Kidney epithelial cell (primary cell): ENCODE measurements around the gene PAPLN. TPM values are rescaled to one million over a fixed set of nuclear protein-coding genes. Genes with fewer than 3 reads are reported as not detected.
"Not testable (repeated sequence)": the region's sequence is repeated elsewhere in the genome, so short reads cannot be mapped to it uniquely, and the experiment has no call there.

Source experiments
- DNase-seq: peaks from one replicate; pipeline ENCODE4 v3.0.0-alpha.2; 2010; ENCODE audit warnings: low read depth
- H3K27me3 ChIP-seq: 2 replicates; pipeline ENCODE4 v1.6.0; 2011; ENCODE audit warnings: low read length; ENCODE audit not compliant: control insufficient read depth, insufficient read depth
- H3K36me3 ChIP-seq: 2 replicates; pipeline ENCODE4 v1.5.1; 2011; ENCODE audit warnings: low read length; ENCODE audit not compliant: control insufficient read depth, insufficient read depth
- H3K4me3 ChIP-seq: 2 replicates; pipeline ENCODE4 v1.5.1; 2011; ENCODE audit warnings: low read depth, mild to moderate bottlenecking, control low read depth, low read length
- total RNA-seq: library from RNA; depleted of rRNA; stranded (reverse); fragments of >200 nt; gene quantifications from 2 replicates; pipeline ENCODE4 v1.2.3, GENCODE V29; 2015
- TF ChIP-seq, protein P1 (sequence below): IDR thresholded peaks from 2 replicates; pipeline ENCODE4 v1.5.1; 2011; ENCODE audit warnings: mild to moderate bottlenecking, moderate library complexity, low read length, control low read depth, inconsistent platforms; ENCODE audit not compliant: insufficient read depth, poor library complexity, severe bottlenecking

PAPLN gene
- total RNA-seq, 1 donor from 2014 or later, result 23.3 TPM

DNA sequence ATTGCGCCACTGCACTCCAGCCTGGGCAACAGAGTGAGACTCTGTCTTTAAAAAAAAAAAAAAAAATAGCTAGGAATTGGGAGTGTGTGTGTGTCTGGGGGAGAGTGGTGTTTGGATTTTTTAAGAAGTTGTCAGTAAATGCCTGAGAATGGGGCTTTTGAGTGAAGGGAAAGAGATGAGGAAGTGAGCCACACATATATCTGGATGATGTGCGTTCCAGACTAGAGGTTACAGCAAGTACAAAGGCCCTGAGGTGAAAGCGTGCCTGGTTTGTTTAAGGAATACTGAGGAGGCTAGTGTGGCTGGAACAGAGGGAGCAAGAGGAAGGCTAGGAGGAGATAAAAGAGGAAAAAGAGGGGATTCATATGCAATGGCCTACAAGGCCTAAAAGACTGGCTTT, 70.0 kb downstream of the PAPLN start:
- no peaks in the 10 kb centered on the region for H3K27me3 ChIP-seq
- no peak for DNase-seq
- no peak overlapping the region for H3K4me3 ChIP-seq
- TF ChIP-seq, protein P1, sequence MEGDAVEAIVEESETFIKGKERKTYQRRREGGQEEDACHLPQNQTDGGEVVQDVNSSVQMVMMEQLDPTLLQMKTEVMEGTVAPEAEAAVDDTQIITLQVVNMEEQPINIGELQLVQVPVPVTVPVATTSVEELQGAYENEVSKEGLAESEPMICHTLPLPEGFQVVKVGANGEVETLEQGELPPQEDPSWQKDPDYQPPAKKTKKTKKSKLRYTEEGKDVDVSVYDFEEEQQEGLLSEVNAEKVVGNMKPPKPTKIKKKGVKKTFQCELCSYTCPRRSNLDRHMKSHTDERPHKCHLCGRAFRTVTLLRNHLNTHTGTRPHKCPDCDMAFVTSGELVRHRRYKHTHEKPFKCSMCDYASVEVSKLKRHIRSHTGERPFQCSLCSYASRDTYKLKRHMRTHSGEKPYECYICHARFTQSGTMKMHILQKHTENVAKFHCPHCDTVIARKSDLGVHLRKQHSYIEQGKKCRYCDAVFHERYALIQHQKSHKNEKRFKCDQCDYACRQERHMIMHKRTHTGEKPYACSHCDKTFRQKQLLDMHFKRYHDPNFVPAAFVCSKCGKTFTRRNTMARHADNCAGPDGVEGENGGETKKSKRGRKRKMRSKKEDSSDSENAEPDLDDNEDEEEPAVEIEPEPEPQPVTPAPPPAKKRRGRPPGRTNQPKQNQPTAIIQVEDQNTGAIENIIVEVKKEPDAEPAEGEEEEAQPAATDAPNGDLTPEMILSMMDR, result no peak
- H3K36me3 ChIP-seq, result no peaks in the 10 kb centered on the region

DNA sequence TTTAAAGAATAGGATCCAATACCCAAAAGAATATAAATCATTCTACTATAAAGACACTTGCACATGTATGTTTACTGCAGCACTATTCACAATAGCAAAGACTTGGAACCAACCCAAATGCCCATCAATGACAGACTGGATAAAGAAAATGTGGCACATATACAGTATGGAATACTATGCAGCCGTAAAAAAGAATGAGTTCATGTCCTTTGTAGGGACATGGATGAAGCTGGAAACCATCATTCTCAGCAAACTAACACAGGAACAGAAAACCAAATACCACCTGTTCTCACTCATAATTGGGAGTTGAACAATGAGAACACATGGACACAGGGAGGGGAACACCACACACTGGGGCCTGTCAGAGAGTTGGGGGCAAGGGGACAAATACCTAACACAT, 71.9 kb downstream of the PAPLN start:
- not testable (repeated sequence) for H3K27me3 ChIP-seq, H3K4me3 ChIP-seq, DNase-seq, H3K36me3 ChIP-seq

DNA sequence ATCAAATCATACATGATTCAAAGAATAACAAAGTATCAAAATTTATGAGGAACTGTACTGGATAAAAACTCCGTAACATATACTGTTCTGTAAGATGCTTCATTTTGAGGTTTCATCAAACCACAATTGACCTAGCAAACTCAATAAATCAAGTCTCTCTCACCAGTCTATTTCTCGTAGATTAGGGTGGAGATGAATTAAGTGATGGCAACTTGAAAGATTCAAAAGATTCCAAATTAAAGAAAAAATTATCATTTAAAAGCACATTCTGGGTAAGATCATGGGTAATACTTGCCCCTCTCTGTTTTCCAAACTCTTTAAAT, 74.4 kb downstream of the PAPLN start:
- no peak for DNase-seq
- Histone ChIP-seq H3K27me3 (no peaks in the 10 kb centered on the region), H3K4me3 (no peak overlapping the region), H3K36me3 (no peaks in the 10 kb centered on the region)
- TF ChIP-seq, protein P1, result no peak

DNA sequence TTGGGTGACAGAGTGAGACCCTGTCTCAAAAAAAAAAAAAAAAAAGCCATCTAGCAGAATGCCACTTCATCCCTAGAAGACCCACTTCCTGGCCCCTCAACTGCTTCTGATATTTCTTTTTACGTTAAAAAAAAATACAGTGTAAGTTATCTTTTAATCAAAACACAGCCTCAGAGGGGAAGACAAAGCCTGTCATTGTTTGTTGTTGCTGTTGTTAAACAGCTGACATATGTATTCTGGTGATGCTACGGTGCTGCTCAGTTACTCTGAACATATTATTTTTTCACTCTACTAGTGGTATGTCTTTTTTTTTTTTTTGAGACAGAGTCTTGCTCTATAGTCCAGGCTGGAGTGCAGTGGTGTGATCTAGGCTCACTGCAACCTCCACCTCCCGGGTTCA, 75.4 kb downstream of the PAPLN start:
- no peaks in the 10 kb centered on the region for H3K27me3 ChIP-seq
- DNase-seq, result no peak
- TF ChIP-seq, protein P1, result no peak
- H3K36me3 ChIP-seq, result no peaks in the 10 kb centered on the region
- H3K4me3 ChIP-seq, result no peak overlapping the region

DNA sequence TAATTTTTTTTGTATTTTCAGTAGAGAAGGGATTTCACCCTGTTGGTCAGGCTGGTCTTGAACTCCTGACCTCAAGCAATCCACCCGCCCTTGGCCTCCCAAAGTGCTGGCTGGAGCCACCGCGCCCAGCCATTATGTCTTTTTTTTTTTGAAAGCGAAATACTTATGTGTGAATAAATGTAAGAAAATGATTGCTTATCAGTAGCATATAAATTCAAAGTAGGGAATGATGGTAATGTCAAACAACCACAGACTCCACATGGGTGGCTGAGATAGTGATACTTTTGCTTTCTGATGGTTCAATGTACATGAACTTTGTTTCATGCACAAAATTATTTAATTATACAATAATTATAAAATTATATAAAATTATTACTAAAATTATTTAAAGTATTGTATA, 75.8 kb downstream of the PAPLN start:
- Histone ChIP-seq H3K36me3 (no peaks in the 10 kb centered on the region), H3K4me3 (no peak overlapping the region), H3K27me3 (no peaks in the 10 kb centered on the region)
- TF ChIP-seq, protein P1, result no peak
- DNase-seq, result no peak

DNA sequence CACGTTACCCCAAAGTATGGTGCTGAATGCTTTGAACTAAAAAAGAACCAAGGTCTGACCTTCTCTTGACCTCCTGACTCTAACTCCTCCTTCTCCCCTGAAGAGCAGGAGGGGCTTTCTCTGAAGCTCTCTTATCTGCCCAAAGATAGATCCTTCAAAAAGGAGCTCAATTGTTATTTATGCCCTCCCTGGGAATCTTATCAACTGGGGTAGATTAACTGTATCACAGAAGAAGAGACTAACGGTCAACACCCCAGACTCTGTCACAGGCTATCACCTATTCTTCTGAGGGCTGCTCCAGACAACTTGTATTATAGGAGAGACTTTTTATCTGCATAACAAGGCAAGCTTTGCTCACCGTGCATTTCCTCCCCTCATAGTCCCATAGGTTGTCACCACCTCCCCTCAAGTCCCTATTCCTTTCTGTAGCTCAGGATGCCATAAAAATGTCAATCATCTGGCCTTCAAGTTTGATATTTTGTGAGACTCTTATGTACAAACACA, 86.6 kb downstream of the PAPLN start:
- no peak for DNase-seq
- Histone ChIP-seq H3K4me3 (no peak overlapping the region), H3K27me3 (no peaks in the 10 kb centered on the region), H3K36me3 (no peaks in the 10 kb centered on the region)
- TF ChIP-seq, protein P1, result no peak

Other genes with a start within 250 kb of the PAPLN start
- gene ZFYVE1, start 210.4 kb upstream of the PAPLN start, total RNA-seq, result 18.4 and 20.4 TPM in 2 replicates
- 28.2 and 30.8 TPM in 2 replicates for gene RBM25, start 179.0 kb upstream of the PAPLN start, total RNA-seq
- 66.4 and 73.6 TPM in 2 replicates for gene PSEN1, start 101.0 kb upstream of the PAPLN start, total RNA-seq
- 30.5 and 33.1 TPM in 2 replicates for gene NUMB, start 221.0 kb downstream of the PAPLN start, total RNA-seq